GM21423 (cell line): Measurements from ENCODE around the gene OR5D16.
"Not testable (repeated sequence)": the region's sequence is repeated elsewhere in the genome, so short reads cannot be mapped to it uniquely, and the experiment has no call there.

Experiments used
- ATAC-seq: cut with Tn5 transposase; IDR thresholded peaks from one replicate; pipeline ENCODE4 v1.9.1; 2021; ENCODE audit warnings: mild to moderate bottlenecking, moderate library complexity; ENCODE audit not compliant: unreplicated experiment

The OR5D16 gene

GRCh38 chr11:55838452-55838851 lies at the start of gene OR5D16:
TSS of gene OR5D16 (plus strand) at chr11:55838752. CDS start at chr11:55838752, 0 bp downstream.
- no peak for ATAC-seq

DNA sequence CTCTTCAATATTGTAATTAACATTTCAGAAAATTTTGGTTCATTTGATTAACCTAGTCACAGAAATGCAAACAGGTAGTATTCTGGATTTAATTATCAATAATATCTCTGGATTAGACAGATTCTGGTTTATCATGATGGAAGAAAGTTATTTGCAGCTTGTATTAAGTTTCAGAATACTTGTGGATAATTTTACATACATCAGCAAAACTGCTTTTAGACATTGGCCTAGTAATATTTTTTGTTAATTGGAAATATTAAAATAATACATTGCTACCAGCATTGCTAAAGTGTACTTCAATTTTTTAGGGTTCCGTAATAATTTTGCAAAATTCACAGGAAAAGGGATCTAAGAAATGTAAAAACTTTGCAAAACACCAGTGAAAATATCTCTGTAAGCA lies 46.9 kb upstream of the OR5D16 start:
- ATAC-seq, result no peak

DNA sequence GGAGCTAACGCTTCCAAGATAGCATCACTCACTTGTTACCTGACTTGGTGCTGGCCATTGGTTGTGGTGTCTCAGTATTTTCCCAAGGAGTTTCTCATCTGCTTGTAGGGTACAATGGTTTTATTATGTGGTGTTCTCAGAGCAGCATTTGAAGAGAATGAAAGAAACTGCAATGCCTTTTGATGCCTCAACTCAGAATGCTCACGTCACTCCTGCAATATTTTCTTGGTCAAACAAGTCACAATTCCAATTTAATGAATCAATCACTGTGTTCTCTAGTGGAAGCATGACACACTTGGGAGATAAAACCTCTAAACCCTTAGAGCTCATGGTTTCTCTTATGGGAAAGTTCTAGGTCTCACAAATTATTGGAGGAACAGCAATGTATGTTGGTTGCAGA lies 45.2 kb upstream of the OR5D16 start:
- ATAC-seq, result no peak

GRCh38 chr11:55795256-55795655 lies 43.3 kb upstream of the OR5D16 start, which contains the start of gene OR5D14:
TSS of gene OR5D14 (plus strand) at chr11:55795556. CDS start at chr11:55795556, 0 bp downstream.
- ATAC-seq, result no peak

DNA sequence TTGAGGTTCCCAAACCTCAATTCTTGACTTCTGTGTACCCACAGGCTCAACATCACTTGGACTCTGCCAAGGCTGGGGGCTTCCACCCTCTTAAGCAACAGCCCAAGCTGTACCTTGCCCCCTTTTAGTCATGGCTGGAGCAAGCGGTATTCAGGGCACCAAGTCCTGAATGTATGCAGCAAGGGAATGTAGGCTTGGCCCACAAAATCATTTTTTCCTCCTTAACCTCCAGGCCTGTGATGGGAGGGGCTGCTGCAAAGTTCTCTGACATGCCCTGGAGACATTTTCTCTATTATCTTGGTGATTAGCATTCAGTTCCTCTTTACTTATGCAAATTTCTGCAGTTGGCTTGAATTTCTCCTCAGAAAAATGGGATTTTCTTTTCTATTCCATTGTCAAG lies 32.3 kb upstream of the OR5D16 start:
- no peak for ATAC-seq

GRCh38 chr11:55811067-55811466 lies 27.5 kb upstream of the OR5D16 start, which contains the start of gene OR5L1:
TSS of gene OR5L1 (plus strand) at chr11:55811367. CDS start at chr11:55811467, 100 bp downstream.
- ATAC-seq, result no peak

GRCh38 chr11:55819330-55819729 lies 19.2 kb upstream of the OR5D16 start, which contains the start of gene OR5D18:
TSS of gene OR5D18 (plus strand) at chr11:55819630. CDS start at chr11:55819630, 0 bp downstream.
- no peak for ATAC-seq

DNA sequence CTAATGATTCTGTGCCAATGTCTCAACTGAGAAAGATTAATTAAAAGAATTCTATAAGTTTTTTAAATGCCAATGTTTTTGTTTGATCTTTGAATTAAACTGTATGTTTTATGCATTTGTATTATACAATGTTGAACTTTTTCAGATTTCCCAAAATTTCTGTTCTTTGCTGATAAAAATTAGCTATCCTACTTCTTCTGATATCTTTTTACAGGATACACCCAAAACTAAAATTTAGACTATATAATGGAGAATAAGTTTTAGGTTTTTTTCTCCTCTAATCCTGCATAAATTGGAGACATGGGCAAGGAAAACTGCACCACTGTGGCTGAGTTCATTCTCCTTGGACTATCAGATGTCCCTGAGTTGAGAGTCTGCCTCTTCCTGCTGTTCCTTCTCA lies 11.6 kb upstream of the OR5D16 start, which contains the start of gene OR5L2:
Gene OR5L2, plus strand, starts transcription at position 301 of the 400 bp plus-strand sequence. Its CDS starts 0 bp downstream, at position 301.
- ATAC-seq, result no peak

GRCh38 chr11:55847453-55847852 lies 8.9 kb downstream of the OR5D16 start:
- no peak for ATAC-seq

DNA sequence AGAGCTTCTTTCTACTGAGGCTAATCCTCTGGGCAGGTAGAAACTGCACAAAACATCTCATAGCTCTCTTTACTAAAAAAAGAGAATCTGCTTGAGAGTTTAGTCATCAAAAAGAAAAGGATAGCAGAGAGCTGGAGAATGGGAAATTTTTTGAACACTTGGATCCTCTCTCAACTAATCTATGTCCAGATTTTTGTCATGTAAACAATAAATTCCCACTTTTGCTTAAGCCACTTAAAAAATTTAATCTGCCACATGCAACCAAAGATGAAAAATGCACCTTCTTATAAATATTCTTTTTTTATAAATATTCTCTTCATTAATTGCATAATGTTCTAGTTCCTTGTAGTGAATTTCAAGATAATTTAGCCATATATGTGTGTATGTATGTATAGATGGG lies 10.5 kb downstream of the OR5D16 start:
- no peak for ATAC-seq

GRCh38 chr11:55852141-55852540 lies 13.6 kb downstream of the OR5D16 start:
- no peak for ATAC-seq

GRCh38 chr11:55854704-55855103 lies 16.2 kb downstream of the OR5D16 start:
- ATAC-seq, result no peak

DNA sequence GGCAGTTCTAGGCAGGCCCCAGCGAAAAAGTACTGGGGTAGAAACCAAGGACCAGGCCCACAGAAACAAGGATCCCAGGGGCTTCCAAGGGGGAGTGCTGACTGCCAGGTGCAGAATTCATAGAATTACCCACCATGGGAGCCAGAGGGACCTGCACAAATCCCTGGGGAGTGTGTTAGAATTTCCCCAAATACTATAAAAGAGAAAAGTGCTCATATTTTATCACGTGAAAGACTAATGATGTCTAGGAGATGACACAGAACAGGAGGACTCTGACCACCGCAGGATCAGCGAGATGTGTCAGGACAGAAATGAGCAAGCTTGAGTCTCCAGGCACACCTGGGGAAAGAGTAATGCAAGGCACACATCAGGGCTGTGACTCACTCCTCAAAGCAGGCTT lies 28.8 kb downstream of the OR5D16 start:
- ATAC-seq, result not testable (repeated sequence)

DNA sequence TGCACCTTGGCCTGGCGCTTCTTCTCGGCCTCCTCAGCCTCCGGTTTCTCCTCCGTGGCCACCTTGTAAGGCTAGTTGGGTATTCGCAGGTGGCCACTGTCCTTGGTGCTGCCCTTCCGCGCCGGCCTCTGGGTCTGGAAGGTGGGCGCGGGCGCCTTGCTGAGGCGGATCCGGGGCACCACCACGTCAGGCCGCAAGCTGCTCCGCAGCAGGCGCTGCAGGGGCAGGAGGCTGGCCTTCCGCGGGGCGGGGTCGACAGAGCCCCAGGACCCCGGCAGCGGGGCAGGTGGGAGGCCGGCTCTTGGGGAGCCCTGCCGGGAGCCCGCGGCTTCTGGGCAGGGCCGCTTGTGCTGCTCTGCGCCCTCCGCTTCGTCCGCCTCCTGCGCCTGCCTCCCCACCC lies 34.2 kb downstream of the OR5D16 start:
- ATAC-seq, result not testable (repeated sequence)

GRCh38 chr11:55873146-55873545 lies 34.6 kb downstream of the OR5D16 start:
- ATAC-seq, result not testable (repeated sequence)

DNA sequence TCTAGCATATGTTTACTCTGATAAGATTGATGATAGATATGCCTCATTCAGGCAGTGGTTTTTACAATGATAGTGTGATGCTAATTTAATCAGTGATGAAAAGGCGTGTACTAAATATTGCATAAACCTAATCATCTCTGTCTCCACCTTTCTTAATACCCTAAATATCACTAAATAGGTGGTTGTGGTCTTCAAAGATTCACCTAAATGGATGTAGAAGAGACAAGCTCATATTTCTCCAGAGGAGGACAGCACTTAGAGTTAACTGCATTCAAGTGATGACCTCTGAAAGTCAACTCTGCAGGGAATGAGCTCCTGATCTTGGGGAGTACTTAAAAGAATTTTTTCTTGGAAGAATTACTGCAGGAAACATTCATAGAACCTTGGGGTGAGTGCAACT lies 44.4 kb downstream of the OR5D16 start, which contains the start of gene TRIM51:
Gene TRIM51, plus strand, starts transcription at position 301 of the 400 bp plus-strand sequence. CDS start 2,132 bp downstream, outside the sequence.
- not testable (repeated sequence) for ATAC-seq

GRCh38 chr11:55884995-55885394 lies 46.4 kb downstream of the OR5D16 start:
- ATAC-seq, result not testable (repeated sequence)

DNA sequence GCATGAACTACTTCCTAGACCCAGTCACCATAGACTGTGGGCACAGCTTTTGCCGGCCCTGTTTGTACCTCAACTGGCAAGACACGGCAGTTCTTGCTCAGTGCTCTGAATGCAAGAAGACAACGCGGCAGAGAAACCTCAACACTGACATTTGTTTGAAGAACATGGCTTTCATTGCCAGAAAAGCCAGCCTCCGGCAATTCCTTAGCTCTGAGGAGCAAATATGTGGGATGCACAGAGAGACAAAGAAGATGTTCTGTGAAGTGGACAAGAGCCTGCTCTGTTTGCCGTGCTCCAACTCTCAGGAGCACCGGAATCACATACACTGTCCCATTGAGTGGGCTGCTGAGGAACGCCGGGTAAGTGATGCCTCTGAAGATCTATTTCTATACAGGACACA lies 46.9 kb downstream of the OR5D16 start:
- not testable (repeated sequence) for ATAC-seq
